ENCODE data around the gene SGSM1.
"Not testable (repeated sequence)": the region's sequence is repeated elsewhere in the genome, so short reads cannot be mapped to it uniquely, and the experiment has no call there.

The SGSM1 gene

DNA sequence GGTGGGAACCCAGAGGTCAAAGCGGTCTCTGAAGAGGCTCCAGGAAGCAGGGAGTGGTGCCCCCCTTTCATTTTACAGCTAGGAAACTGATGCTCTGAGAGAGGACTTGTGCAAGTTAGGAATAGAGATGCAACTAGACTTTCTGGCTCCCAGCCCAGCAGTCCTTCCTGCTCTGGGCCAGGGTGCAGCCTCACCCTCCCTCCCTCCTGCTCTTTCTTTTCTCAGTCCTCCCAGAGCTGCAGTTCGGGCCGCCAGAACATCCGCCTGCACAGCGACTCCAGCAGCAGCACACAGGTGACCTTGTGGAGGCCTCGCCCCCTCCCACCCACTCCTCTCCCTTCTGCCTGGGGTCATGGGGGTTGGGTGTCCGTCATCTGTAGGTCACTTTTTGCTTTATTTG, 89.0 kb downstream of the SGSM1 start:
- DNase-seq (ENCODE audit: low spot score): no peak

DNA sequence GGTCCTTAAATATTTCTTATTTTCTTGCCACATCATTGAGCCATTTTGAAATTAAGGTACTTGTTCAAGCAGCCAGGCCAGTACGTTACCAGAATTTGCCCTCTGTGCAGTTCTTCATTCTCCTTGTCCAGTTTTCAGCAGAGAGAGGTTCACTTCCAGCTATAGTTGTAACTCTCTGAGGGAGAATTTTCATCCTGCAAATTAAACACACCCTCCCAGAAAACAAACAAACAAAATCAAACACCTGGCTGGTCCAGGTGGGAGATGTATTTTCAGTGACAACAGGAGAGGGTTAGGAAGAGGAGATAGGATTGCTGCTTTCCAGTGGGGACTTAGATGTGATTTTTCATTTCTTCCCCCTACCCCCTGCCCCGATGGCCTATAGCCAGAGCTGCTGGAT, 95.4 kb downstream of the SGSM1 start:
- DNase-seq (ENCODE audit: low spot score): no peak

DNA sequence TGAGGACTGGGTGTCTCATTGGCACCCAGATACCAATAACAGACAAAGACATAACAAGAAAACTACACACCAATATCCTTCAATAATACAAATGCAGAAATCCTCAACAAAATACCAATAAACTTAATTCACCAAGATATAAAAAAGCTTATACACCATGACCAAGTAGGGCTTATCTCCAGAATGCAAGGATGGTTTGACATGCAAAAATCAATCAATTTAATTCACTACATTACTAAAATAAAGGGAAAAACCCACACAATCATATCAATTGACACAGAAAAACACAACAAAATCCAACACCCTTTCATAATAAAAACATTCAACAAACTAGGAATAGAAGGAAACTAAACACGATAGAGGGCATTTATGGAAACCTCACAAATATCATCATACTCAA, 99.9 kb downstream of the SGSM1 start:
- no peak for DNase-seq (ENCODE audit: low spot score)

DNA sequence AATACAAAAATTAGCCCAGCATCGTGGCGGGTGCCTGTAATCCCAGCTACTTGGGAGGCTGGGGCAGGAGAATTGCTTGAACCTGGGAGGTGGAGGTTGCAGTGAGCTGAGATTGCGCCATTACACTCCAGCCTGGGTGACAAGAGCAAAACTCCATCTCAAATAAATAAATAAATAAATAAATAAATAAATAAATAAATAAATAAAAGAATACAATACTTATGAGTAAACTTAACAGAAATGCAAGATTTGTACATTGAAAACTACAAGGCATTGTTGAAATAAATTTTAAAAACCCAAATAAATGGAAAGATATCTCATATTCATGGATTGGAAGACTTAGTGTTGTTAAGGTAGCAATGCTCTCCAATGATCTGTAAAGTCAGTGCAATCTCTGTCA, 101.1 kb downstream of the SGSM1 start:
- DNase-seq (ENCODE audit: low spot score): not testable (repeated sequence)

DNA sequence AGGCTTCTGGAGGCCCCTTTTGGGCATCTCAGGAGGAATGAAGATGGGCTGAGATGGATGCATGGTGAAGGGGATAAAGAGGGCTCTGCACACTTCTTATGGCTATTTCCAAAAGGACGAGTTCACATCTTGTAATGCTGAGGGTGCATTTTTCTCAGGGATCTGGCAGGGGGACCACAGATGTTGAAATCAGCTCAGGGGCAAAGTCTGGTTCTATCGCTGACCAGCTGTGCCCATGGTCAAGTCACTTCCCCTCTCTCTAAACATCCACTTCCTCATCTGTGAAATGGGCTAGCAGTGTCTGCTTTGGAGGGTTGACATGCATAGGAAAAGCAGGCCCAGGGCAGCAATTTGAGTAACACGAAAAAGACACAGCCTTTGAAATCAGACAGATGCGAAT, 114.0 kb downstream of the SGSM1 start:
- no peak for DNase-seq (ENCODE audit: low spot score)

DNA sequence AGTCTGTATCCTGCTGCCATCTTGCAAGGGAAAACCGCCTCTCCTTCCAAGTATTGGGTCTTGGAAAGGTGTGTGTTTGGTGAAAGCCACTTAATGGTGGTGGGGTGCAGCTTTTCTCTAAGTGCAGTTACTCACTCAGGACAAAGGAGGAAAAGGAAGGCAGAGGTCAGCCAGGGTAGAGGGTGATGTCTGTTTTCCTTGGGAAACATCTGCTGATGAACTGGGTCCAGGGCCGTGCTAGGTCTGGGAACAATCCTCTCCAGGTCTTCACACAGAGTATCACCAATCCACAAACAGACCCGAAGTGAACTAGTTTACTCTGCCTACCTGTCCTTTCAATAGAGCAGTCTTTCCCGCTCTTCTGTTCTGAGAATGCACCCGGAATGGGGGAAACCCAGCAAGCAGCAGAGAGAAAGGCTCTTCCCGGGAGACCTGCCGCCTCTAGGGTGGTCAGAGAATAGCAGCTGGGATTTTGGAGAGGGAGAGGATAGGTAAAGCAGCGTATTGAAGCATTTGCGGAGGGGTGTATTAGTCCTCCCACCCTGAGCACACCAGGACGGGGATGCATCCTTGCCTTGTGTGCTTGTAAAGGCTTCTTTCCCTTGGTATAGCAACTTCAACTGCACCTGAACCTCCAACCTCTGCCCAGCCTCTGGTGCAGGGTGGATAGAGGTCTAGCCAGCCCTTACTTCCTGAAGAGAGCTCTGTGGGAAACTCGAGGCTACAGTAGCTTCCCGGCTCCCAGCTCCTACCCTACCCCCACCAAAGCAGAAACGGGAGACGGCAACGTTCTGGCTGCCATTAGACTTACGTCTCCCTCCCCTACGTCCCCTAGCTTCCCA, 119.8 kb downstream of the SGSM1 start:
- DNase-seq (ENCODE audit: low spot score): no peak

DNA sequence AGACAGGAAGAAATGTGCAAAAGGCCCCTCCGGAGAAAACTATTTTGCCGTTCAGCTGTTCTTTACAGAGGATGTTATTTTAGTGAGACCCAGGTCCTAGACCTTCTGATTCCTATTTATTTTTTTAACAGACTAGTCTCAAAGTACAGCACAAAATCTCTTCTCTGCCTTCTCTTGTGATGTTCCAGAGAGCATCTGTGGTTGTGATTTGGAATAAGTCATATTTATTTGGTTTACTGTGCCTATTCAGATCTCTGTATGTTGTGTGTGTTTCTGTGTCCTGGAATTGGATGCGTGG, 120.4 kb downstream of the SGSM1 start:
- no peak for DNase-seq (ENCODE audit: low spot score)

DNA sequence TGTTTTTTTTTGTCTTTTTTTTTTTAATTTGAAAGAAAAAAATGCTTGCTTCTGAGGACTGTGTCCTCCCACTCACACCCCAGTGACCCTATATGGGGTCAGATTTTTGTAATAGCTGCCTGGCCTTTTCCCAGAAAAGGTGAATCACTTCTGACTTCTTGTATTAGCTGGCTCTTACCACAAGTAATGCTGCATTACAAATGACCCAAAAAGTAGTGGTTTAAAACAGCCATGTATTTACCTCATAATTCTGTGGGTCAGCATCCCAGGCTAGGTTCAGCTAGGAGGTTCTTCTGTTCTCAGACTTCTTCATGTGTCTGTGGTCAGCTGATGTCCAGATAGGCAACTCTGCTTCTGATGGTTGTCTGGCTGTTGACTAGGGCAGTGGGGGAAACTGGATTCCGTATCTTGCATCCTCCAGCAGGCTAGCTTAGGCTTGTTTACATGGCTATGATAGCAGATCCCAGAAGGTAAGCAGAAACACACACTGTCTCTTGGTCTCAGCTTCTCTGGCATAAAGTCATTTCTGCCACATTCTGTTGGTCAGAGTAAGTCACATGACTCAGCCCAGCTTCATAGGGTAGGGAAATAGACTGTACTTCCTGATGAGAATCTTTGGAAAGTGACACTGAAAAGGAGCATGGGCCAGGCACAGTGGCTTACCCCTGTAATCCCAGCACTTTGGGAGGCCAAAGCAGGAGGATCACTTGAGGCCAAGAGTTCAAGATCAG, 121.0 kb downstream of the SGSM1 start:
- peak; percentile 67 for DNase-seq (ENCODE audit: low spot score)

DNA sequence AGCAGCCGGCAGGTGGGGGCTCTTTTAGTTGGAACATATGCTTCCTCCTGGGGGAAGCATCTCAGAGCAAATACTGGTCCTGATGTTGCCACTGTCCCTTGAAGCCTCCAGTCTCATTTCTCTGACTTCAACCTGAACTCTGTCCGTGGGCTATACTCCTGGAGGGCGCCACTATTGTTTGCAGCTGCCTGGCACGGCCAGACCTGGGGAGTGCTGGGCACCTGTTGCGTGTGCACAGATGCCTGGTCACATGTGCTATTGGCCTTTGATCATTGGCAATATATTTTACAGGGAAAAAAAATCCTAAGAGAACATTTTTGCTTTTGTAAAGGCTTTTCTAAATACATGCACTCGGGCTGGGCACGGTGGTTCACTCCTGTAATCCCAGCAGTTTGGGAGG, 122.3 kb downstream of the SGSM1 start:
- DNase-seq (ENCODE audit: low spot score): no peak

DNA sequence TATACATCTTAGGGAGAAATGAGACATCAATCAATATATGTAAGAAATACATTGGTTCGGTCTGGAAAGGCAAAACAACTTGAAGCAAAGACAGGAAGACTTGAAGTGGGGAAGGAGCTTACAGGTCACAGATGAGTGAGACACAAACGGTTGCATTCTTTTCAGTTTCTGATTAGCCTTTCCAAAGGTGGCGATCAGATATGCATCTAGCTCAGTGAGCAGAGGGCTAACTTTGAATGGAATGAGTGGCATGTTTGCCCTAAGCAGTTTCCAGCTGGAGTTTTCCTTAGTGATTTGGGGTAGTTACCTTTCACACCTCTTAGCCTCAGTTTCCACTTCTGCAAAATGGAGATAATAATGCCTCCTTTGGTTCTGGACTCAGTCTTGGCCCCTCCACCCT, 124.7 kb downstream of the SGSM1 start:
- DNase-seq (ENCODE audit: low spot score): no peak

DNA sequence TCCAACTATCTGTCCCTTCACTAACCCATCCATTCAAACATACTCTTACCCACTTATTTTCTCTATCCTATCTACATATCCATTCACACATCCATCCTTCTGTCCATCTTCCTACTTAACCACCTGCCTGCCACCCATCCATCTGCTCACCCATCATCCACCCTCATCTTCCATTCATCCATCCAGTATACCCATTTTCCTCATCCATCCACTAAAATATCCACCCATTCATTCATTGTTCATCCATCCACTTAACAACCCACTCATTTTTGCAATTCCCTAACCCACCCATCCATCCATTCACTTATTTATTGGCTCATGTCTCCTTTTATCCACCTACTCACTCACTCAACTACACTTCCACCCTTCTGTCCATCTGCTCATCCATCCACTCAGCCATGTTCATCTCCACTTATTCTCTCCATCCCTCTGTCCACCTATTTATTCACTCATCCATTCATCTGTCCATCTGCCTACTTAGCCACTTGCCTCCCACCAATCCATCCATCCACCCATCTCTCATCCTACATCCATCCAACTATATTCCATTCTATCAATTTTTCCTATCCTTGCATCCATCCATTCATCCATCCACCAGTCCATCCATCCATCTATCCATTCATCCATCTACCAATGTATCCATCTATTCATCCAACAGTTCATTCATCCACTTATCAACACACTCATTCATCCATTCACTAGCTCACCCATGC, 129.9 kb downstream of the SGSM1 start:
- DNase-seq (ENCODE audit: low spot score): no peak

DNA sequence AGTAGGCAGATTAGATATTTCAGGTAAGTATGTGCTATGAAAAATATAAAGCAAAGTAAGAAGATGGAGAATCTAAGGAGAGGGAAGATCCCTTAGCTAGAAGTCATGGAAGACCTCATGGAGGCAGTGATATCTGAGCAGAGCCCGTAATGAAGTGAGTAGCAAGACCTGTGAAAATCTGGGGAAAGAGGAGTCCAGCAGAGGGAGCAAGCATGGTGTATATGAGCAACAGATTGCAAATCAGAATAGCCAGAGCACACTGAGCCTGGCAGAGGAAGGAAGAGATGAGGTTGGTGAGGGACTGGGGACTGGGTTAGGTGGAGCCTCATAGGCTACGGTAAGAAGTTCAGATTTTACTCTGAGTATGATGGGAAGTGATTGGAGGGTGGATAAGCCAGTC, 131.1 kb downstream of the SGSM1 start:
- peak; percentile 48 for DNase-seq (ENCODE audit: low spot score)

DNA sequence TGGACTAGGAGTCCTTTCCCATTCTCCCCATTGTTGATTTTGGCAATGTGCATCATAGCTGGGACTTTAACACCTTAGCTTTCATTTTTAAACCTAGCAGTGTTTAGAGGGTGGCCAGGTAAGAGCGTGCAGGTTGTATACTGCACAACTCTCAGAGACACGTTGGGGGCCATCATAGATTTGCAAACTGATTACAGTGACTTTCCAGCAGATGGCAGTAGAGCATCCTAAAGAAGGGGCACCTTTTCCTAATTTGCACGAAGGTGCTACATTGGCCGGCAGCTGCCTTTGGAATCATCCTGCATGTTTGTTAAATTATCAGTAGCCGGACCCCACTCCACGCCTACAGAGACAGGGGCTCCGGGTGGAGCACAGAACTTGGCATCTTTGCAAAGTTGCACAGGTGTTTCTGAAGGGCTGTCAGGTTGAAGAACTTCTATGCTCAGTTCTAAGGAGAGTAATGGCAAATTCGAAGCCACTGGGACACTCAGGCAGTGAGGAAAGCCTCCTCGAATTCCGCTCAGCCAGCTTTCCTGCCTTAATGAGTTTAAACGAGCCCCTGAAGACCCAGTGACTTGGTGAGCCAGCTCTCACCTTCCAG, 132.8 kb downstream of the SGSM1 start:
- DNase-seq (ENCODE audit: low spot score): peak; percentile 59

DNA sequence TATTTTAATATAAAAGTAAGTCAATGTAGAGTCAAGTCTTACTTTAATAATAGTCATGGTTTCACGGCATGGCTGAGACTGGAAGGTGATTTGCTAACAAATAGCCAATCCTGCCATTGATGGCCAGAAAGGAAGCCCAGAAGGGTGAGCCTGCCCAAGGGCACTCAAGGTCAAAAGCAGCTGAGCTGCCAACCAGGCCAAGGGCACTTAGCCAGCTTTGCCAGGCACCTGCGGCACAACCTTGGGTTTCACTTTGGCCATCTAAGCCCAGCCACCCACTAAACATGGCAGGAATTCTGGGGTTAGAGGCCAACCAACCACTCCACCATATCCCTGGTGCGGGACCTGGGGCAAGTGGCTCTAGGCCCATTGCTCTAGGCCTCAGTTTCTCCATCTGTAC, 136.3 kb downstream of the SGSM1 start:
- no peak for DNase-seq (ENCODE audit: low spot score)

DNA sequence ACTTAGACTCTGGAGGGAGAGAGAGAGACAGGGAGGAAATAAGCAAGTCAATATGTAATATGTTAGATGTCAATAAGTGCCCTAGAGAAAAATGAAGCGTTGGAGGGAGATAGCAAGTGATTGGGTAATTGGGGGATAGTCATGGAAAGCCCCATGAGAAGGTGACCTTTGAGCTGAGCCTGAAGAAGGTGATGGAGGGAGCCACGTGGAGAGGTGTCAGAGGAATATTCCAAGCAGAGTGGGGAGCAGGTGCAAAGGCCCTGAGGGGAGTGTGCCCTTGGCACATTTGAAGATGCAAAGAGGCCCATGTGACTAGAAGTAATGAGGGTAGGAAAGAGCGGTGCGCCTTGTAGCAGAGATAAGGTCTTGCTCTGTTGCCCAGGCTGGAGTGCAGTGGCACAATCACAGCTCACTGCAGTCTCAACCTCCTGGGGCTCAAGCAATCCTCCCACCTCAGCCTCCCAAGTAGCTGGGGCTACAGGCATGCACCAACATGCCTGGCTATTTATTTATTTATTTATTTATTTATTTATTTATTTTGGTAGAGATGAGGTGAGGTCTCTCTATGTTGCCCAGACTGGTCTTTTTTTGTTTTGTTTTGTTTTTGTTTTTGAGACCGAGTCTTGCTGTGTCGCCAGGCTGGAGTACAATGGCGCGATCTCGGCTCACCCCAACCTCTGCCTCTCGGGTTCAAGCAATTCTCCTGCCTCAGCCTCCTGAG, 138.4 kb downstream of the SGSM1 start:
- no peak for DNase-seq (ENCODE audit: low spot score)

DNA sequence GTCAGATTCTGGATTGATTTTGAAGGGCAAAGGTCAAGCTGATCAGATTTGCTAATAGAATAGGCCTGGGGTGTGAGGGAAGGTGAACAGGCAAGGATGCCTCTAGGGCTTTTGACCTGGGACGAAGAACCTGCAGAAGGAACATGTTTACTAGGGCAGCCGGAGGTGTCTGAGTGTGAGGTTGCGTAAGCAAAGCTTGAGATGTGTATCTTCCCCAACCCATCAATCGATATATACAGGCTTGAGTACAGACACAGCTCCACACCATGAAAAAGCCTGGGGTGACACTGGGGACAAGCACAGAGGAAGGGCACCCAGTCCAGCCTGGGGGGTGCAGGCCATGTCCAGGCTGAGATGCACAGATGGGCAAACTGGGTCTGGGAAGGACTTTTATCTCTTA, 139.4 kb downstream of the SGSM1 start:
- no peak for DNase-seq (ENCODE audit: low spot score)

DNA sequence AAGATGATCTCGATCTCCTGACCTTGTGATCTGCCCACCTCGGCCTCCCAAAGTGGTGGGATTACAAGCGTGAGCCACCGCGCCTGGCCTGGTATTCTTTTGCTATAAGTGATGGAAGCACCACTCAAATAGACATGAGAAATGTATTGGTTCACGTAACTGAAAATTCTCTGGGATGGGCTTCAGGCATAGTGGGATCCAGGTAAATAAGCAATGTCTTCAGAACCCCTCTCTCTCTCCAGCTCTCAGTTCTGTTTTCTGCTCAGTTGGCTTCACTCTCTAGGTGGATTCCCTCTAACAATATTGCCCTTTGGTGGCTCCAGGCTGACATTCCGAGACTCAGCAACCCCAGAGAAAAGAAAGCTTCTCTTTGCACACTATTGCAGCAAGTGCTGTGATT, 141.4 kb downstream of the SGSM1 start:
- no peak for DNase-seq (ENCODE audit: low spot score)

DNA sequence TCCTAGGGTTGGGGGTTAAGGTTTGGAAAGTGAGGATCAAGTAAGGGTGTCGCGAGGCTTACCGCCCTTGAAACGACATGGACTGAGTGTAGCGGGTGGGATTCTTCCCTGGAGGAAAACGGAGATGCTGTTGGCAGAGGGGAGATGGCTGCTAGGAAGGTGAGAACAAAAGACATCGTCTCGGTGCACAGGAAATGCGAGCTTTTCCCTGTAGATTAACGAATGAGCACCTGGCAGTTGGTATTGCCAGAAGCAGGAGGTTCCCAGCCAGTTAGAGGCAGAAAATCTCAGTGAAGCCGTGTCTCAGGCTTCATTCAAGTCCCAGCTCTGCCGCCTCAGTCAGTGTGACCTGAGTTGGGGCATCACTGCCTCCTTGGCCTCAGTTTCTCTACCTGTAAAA, 141.9 kb downstream of the SGSM1 start:
- DNase-seq (ENCODE audit: low spot score): no peak

DNA sequence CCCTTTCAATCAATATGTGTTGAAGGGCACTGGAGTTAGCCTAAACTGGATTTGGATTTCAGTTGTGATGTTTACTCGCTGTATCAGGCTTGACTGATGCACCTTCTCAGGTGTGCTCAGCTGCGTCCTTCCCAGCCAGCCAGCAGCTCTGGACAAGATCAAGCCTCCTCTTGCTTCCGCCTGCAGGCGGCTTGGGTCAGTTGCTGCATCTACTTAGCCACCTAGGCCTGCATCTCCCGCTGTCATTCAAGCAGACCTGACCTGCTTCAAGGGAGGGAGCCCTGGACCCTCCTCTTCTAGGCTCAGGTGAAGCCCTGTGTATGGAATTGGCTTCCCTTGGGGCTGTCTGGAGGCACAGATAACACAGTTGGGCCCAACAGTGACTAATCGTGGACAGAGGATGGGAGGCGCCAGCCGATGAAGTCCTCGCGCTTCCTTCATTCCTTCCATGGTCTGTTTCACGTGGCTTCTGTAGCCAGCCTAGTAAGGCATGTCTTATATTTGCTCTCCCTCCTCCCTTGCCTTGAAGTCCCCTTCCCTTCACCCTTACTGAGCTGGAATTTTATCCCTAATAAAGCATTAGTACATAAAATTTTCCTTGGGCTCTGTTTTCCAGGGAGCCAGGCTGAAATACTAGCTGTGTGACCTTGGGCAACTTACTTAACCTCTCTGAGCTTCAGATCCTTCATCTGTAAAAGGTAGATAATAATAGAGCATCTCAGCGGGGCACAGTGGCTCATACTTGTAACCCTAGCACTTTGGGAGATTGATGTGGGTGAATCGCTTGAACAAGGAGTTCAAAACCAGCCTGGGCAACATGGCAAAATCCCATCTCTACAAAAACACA, 142.6 kb downstream of the SGSM1 start:
- no peak for DNase-seq (ENCODE audit: low spot score)

DNA sequence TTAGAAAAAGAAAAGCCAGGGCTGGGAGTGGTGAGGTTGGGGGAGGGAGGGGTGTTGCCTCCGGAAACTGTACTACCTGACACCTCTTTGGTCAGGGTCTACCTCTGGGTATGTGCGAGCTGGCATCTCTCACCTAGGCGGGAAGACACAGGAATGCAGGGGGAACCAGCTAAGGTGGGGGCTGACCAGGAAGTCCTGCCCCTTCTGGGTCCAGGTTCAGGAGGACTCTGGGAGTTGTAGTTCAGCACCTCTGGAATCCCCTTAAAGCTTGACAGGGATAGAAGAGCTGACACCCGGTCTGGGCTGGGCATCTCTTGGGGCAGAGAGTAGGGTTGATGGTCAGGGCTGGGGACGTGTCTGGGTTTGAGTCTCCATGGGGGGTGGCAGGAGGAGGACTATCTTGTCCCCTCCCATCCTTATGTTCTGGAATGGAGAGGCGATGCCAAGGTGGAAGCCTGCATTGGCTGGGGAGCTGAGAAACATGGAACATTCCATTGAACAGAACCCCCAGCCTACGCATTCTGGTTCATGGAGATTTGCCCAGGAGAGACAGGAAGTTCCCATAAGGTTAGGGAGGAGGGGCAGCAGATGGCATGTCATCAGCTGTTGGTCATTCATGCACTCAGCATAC, 144.4 kb downstream of the SGSM1 start:
- peak; percentile 23 for DNase-seq (ENCODE audit: low spot score)
